Left ventricle myocardium inferior (tissue), 1 donor: ENCODE measurements around the gene ABHD8. TPM values are rescaled to one million over a fixed set of nuclear protein-coding genes. Genes with fewer than 3 reads are reported as not detected.

Experiments
- DNase-seq: peaks from one replicate; pipeline ENCODE4 v3.0.0-alpha.2; 2020
- H3K27ac ChIP-seq: fragments of 200-600 bp; replicated peaks from 2 replicates; pipeline ENCODE4 v1.8.0; 2021
- H3K27me3 ChIP-seq: fragments of 200-600 bp; 2 replicates; pipeline ENCODE4 v1.8.0; 2021; ENCODE audit warnings: low read depth
- H3K36me3 ChIP-seq: fragments of 200-600 bp; 2 replicates; pipeline ENCODE4 v1.8.0; 2021
- H3K4me1 ChIP-seq: fragments of 200-600 bp; 2 replicates; pipeline ENCODE4 v1.8.0; 2021
- H3K4me3 ChIP-seq: fragments of 200-600 bp; 2 replicates; pipeline ENCODE4 v1.8.0; 2021; ENCODE audit warnings: mild to moderate bottlenecking, moderate library complexity
- H3K9me3 ChIP-seq: fragments of 200-600 bp; replicated peaks from 2 replicates; pipeline ENCODE4 v1.8.0; 2021
- intact Hi-C: fragments of 100-400 bp; cut with micrococcal nuclease; formaldehyde crosslinking; loops from one replicate; pipeline ENCODE4 v1.11.0; 2022
- total RNA-seq: library from RNA; stranded (reverse); fragmentation: NEBNext Ultra II Directional; extraction: Animal tissue kit (Norgen Biotek cat#: 25700); gene quantifications from one replicate; pipeline ENCODE4 v1.2.1, GENCODE V29; 2021
- TF ChIP-seq, protein P1 (sequence below): fragments of 200-600 bp; IDR thresholded peaks from 2 replicates; pipeline ENCODE4 v1.8.0; 2021; ENCODE audit warnings: antibody characterized with exemption, mild to moderate bottlenecking, borderline replicate concordance
- donor health status: DM: no; HTN: yes; CAD: no; lungs with severe emphysema.

The ABHD8 gene
- total RNA-seq, 1 donor from 2014 or later = 11.7 TPM

DNA sequence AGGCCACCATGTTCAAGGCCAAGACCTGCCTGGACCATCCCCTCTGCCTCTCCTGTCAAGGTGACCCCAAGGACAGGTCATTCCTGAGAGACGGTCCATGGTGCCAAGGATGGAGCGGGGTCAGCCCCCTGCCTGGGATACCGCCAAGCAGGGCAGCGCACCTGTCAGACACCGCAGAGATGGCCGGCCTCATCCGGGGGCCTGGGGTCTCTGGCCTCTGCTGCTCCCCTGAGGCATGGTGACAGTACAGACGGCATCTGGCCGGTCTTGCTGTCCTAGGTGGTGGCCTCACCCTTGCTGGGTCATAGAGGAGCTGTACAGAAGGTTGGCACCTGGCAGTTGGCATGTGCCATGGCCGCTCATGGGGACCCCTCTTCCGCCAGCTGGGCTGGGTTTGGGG is 17.2 kb upstream of the ABHD8 start:
- Histone ChIP-seq H3K4me1 (peaks cover 6% of the 10 kb centered on the region), H3K27ac (no peak overlapping the region), H3K27me3 (no peaks in the 10 kb centered on the region), H3K4me3 (no peak overlapping the region), H3K9me3 (no peaks in the 10 kb centered on the region), H3K36me3 (peaks cover 62% of the 10 kb centered on the region)
- TF ChIP-seq, protein P1, sequence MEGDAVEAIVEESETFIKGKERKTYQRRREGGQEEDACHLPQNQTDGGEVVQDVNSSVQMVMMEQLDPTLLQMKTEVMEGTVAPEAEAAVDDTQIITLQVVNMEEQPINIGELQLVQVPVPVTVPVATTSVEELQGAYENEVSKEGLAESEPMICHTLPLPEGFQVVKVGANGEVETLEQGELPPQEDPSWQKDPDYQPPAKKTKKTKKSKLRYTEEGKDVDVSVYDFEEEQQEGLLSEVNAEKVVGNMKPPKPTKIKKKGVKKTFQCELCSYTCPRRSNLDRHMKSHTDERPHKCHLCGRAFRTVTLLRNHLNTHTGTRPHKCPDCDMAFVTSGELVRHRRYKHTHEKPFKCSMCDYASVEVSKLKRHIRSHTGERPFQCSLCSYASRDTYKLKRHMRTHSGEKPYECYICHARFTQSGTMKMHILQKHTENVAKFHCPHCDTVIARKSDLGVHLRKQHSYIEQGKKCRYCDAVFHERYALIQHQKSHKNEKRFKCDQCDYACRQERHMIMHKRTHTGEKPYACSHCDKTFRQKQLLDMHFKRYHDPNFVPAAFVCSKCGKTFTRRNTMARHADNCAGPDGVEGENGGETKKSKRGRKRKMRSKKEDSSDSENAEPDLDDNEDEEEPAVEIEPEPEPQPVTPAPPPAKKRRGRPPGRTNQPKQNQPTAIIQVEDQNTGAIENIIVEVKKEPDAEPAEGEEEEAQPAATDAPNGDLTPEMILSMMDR = no peak
- DNase-seq = no peak
- intact Hi-C loops = no loop called here

DNA sequence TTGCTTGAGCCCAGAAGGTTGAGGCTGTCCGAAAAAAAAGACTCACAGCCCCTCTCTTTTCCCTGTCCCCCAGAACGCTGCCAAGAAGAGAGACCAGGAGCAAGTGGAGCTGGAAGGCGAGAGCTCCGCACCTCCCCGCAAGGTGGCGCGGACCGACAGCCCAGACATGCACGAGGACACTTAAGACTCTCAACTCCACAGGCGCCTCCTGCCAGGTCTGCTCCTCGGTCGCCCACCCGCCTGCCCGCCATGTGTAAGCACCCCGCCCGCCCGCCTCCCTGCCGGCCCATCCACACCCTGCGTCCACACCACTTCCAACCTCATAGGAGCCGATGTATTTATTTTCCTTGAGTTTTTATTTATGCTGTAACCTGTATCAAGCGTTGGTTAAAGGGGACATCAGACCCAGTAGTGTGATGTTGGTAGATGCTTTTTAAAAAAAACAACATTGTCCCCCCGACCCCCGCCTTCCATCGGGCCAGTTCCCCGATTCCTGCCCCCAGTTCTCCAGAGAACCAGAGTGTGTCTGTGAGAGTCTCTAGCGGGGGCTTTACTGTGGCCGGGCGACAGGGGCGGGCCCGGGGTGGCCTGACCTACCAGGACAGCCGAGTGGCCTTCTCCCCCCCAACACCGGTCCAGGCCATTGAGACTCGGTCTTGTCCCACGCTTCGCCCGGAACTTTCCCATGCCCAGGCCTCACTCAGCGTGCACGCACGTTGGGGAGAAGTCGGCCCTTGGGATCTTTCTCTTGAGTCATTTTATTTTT is 16.4 kb upstream of the ABHD8 start:
- DNase-seq = no peak
- Histone ChIP-seq H3K9me3 (no peaks in the 10 kb centered on the region), H3K4me3 (no peak overlapping the region), H3K27ac (no peak overlapping the region), H3K36me3 (peaks cover 59% of the 10 kb centered on the region), H3K4me1 (peaks cover 6% of the 10 kb centered on the region), H3K27me3 (no peaks in the 10 kb centered on the region)
- intact Hi-C loops = no loop called here
- TF ChIP-seq, protein P1 = no peak

DNA sequence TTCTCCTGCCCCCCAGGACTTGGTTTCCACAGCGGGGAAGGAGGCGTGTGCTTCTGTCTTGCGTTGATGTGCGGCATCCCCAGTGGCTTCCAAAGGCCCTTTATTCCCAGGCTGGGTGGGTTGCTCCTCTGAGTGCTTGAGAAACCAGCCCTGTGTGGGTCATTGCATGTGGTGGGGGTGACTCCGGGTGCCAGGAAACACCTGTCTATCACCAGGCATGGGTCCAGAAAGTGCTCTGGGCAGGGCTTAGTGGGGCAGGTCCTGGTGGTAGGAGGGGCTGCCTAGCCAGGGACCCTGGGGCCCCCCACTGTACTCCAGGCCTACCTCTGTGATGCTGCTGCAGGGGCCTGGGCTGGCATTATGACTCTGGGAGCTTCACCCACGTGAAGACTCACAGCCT is 15.7 kb upstream of the ABHD8 start:
- H3K36me3 ChIP-seq = peaks cover 65% of the 10 kb centered on the region
- TF ChIP-seq, protein P1 = no peak

DNA sequence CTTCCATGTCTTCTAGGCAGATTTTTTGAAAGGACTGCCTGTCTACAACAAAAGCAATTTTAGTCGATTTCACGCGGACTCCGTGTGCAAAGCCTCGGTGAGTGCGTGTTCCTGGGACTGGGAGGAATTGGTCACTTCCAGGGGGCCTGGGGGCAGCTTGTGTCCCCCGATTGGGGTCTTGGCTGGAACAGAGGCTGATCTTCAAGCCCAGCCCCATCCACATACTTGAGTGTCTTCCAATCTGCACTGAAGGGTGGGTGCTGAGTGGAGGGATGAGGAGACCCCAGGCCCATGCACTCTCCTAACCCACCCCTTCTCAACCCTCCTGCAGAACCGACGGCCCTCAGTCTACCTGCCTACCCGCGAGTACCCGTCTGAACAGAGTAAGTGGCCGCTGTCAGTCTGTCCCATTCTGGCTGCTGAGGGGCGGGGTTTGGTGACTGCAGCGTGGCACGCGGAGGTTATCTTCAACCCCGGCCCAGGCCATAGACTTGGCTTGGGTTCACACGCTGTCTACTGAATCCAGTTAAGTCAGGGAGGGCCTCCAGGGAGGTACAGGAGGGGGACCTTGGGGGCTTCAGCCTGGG is 10.9 kb upstream of the ABHD8 start:
- intact Hi-C loops = no loop called here
- Histone ChIP-seq H3K36me3 (peaks cover 44% of the 10 kb centered on the region), H3K4me3 (no peak overlapping the region), H3K27me3 (no peaks in the 10 kb centered on the region), H3K4me1 (peaks cover 32% of the 10 kb centered on the region), H3K9me3 (no peaks in the 10 kb centered on the region), H3K27ac (no peak overlapping the region)
- TF ChIP-seq, protein P1 = no peak
- no peak for DNase-seq

More for the DNA sequence above, 15.7 kb upstream of the ABHD8 start:
- no peak overlapping the region for H3K4me3 ChIP-seq
- intact Hi-C loops = no loop called here
- peaks cover 2% of the 10 kb centered on the region for H3K4me1 ChIP-seq
- no peaks in the 10 kb centered on the region for H3K27me3 ChIP-seq
- H3K27ac ChIP-seq = no peak overlapping the region
- H3K9me3 ChIP-seq = no peaks in the 10 kb centered on the region
- no peak for DNase-seq

GRCh38 chr19:17312189-17313113 is 9.2 kb upstream of the ABHD8 start:
- Histone ChIP-seq H3K9me3 (no peaks in the 10 kb centered on the region), H3K4me3 (no peak overlapping the region), H3K36me3 (peaks cover 35% of the 10 kb centered on the region), H3K4me1 (peaks cover 42% of the 10 kb centered on the region), H3K27ac (no peak overlapping the region), H3K27me3 (no peaks in the 10 kb centered on the region)
- TF ChIP-seq, protein P1 = no peak
- DNase-seq = no peak
- intact Hi-C loops = no loop called here
